Right forelimb (tissue), 1 donor: ENCODE results near the gene CDIP1.

Experiments
- DNase-seq: peaks from one replicate; pipeline ENCODE4 v3.0.0-alpha.2; 2018

Gene CDIP1

GRCh38 chr16:4513086-4513860 is 25.3 kb downstream of the CDIP1 start:
- no peak for DNase-seq

- no peak for DNase-seq
These were observed 26.1 kb downstream of the CDIP1 start for GRCh38 chr16:4512473-4512872.

GRCh38 chr16:4511441-4512082 is 27.0 kb downstream of the CDIP1 start:
- peak; percentile 74 for DNase-seq

- DNase-seq, result no peak
These were observed 27.7 kb downstream of the CDIP1 start for GRCh38 chr16:4510747-4511426.

- DNase-seq, result no peak
These were observed 28.4 kb downstream of the CDIP1 start for GRCh38 chr16:4510131-4510530.

- no peak for DNase-seq
These were observed 29.2 kb downstream of the CDIP1 start for GRCh38 chr16:4509420-4509819.

GRCh38 chr16:4508806-4509205 is 29.8 kb downstream of the CDIP1 start:
- DNase-seq, result no peak

- DNase-seq, result no peak
These were observed 30.8 kb downstream of the CDIP1 start for GRCh38 chr16:4507588-4508345.

- DNase-seq, result peak; percentile 73
These were observed 32.1 kb downstream of the CDIP1 start for GRCh38 chr16:4506450-4506849.

- no peak for DNase-seq
These were observed 33.0 kb downstream of the CDIP1 start for GRCh38 chr16:4505356-4506147.

- DNase-seq, result no peak
These were observed 37.5 kb downstream of the CDIP1 start for GRCh38 chr16:4501071-4501478.

GRCh38 chr16:4500272-4500671 is 38.3 kb downstream of the CDIP1 start:
- no peak for DNase-seq

- DNase-seq, result no peak
These were observed 39.4 kb downstream of the CDIP1 start for GRCh38 chr16:4499196-4499555.

GRCh38 chr16:4498546-4499195 is 39.9 kb downstream of the CDIP1 start:
- no peak for DNase-seq

- no peak for DNase-seq
These were observed 42.3 kb downstream of the CDIP1 start for GRCh38 chr16:4496305-4496704.

GRCh38 chr16:4495766-4496165 is 42.8 kb downstream of the CDIP1 start:
- DNase-seq, result no peak

GRCh38 chr16:4494746-4495490 is 43.7 kb downstream of the CDIP1 start:
- no peak for DNase-seq

GRCh38 chr16:4491898-4492297 is 46.7 kb downstream of the CDIP1 start:
- DNase-seq, result no peak

- no peak for DNase-seq
These were observed 49.5 kb downstream of the CDIP1 start for GRCh38 chr16:4489030-4489429.

GRCh38 chr16:4488499-4488967 is 50.0 kb downstream of the CDIP1 start:
- DNase-seq, result no peak

- DNase-seq, result no peak
These were observed 50.5 kb downstream of the CDIP1 start for GRCh38 chr16:4487955-4488498.
